Measurements from ENCODE around the gene AZIN2. TPM values are rescaled to one million over a fixed set of nuclear protein-coding genes. Genes with fewer than 3 reads are reported as not detected.
A peak's percentile ranks its signal among the peaks of the same experiment; 100 is the strongest.
"Not testable (repeated sequence)": the region's sequence is repeated elsewhere in the genome, so short reads cannot be mapped to it uniquely, and the experiment has no call there.

AZIN2 gene
- total and polyA plus RNA-seq, 12 donors = 2.3 to 18.9 (median 10.7) TPM

GRCh38 chr1:33099290-33100118, 18.6 kb downstream of the AZIN2 start:
- H3K4me1 ChIP-seq (replicated peaks in 1 of 2) = peaks cover 6 to 14% of the 10 kb centered on the region in 2 donors
- TF ChIP-seq, protein P1, sequence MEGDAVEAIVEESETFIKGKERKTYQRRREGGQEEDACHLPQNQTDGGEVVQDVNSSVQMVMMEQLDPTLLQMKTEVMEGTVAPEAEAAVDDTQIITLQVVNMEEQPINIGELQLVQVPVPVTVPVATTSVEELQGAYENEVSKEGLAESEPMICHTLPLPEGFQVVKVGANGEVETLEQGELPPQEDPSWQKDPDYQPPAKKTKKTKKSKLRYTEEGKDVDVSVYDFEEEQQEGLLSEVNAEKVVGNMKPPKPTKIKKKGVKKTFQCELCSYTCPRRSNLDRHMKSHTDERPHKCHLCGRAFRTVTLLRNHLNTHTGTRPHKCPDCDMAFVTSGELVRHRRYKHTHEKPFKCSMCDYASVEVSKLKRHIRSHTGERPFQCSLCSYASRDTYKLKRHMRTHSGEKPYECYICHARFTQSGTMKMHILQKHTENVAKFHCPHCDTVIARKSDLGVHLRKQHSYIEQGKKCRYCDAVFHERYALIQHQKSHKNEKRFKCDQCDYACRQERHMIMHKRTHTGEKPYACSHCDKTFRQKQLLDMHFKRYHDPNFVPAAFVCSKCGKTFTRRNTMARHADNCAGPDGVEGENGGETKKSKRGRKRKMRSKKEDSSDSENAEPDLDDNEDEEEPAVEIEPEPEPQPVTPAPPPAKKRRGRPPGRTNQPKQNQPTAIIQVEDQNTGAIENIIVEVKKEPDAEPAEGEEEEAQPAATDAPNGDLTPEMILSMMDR (IDR thresholded peaks at IDR 0.05) = no peak
- TF ChIP-seq POLR2A (IDR thresholded peaks at IDR 0.05) = no peak
- WGBS, 4 donors = 77 to 84% (median 78%) methylated on average over 13 of the region's 13 CpGs
- H3K9me3 ChIP-seq (replicated peaks in 1 of 3) = no peaks in the 10 kb centered on the region
- H3K36me3 ChIP-seq (replicated peaks in 1 of 2) = no peaks in the 10 kb centered on the region
- H3K27me3 ChIP-seq = no peaks in the 10 kb centered on the region
- peak in 1 of 7 donors; percentile 52 for DNase-seq
- H3K4me3 ChIP-seq = no peak overlapping the region
- H3K27ac ChIP-seq = no peak overlapping the region
- intact Hi-C loops (cut with DNase I) = loop anchor here in 1 of 2 donors (10.0 kb wide), 1 partner anchor 515 kb away; no protein-coding TSS in a partner anchor

GRCh38 chr1:33100119-33100415, 19.1 kb downstream of the AZIN2 start:
- H3K9me3 ChIP-seq (replicated peaks in 1 of 3); H3K27me3 ChIP-seq; H3K36me3 ChIP-seq (replicated peaks in 1 of 2); H3K4me3 ChIP-seq; intact Hi-C loops (cut with DNase I); H3K27ac ChIP-seq: not testable (repeated sequence)
- peaks cover 6 to 13% of the 10 kb centered on the region in 2 donors for H3K4me1 ChIP-seq (replicated peaks in 1 of 2)
- WGBS, 4 donors = 90 to 97% (median 94%) methylated on average over 4 of the region's 4 CpGs
- DNase-seq = peak in 1 of 7 donors; percentile 17

DNA sequence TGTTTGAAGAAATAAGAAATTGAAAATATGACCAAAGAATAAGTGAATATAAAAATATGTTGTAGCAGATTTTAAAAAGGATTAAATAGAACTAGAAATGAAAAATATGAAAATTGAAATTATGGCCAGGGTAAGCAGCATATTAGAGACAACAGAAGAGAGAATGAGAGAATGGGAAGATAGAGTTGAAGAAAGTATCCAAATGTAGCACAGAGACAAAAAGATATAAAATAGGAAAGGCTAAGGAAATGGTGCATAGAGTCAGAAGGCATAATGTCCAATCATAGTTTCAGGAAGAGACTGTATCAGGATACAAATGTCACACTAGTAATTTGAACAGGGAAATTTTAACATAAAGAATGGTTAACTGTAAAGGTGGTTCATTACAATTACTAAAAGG, 29.5 kb downstream of the AZIN2 start:
- DNase-seq = no peak
- Histone ChIP-seq H3K4me1 (replicated peaks in 1 of 2) (no peaks in the 10 kb centered on the region), H3K36me3 (replicated peaks in 1 of 2) (no peaks in the 10 kb centered on the region), H3K27ac (no peak overlapping the region), H3K27me3 (no peaks in the 10 kb centered on the region), H3K9me3 (replicated peaks in 1 of 3) (peaks cover 0 to 6% (median 0%) of the 10 kb centered on the region in 3 donors), H3K4me3 (no peak overlapping the region)
- TF ChIP-seq POLR2A (IDR thresholded peaks at IDR 0.05) = no peak
- TF ChIP-seq, protein P1 (IDR thresholded peaks at IDR 0.05) = no peak
- intact Hi-C loops (cut with DNase I) = no loop called here

- 50 to 71% (median 62%) methylated on average over 3 of the region's 3 CpGs for WGBS, 4 donors
- no peaks in the 10 kb centered on the region for H3K27me3 ChIP-seq
- H3K9me3 ChIP-seq (replicated peaks in 1 of 3) = peaks cover 0 to 6% (median 0%) of the 10 kb centered on the region in 3 donors
- intact Hi-C loops (cut with DNase I) = no loop called here
- H3K27ac ChIP-seq = no peak overlapping the region
- H3K4me1 ChIP-seq (replicated peaks in 1 of 2) = no peaks in the 10 kb centered on the region
- H3K4me3 ChIP-seq = no peak overlapping the region
- DNase-seq = peak in 1 of 7 donors; percentile 2
- no peaks in the 10 kb centered on the region for H3K36me3 ChIP-seq (replicated peaks in 1 of 2)
- TF ChIP-seq, protein P1 (IDR thresholded peaks at IDR 0.05) = no peak
Measured at GRCh38 chr1:33111965-33112364, 31.0 kb downstream of the AZIN2 start.

All from adrenal gland (tissue), 12 donors.